ENCODE data around the gene IL27RA.

Gene IL27RA

GRCh38 chr19:14073261-14073924 lies 41.8 kb downstream of the IL27RA start:
- Histone ChIP-seq H3K27me3 (ENCODE audit: insufficient read depth, insufficient read length) (peaks cover 36% of the 10 kb centered on the region), H3K9me3 (ENCODE audit: insufficient read depth, low read length) (peaks cover 9% of the 10 kb centered on the region; the same call in 1 of the 2 replicates), H3K36me3 (ENCODE audit: insufficient read depth, insufficient read length, low read length) (no peaks in the 10 kb centered on the region), H3K4me1 (ENCODE audit: insufficient read depth, insufficient read length) (peaks cover 14% of the 10 kb centered on the region), H3K4me3 (ENCODE audit: insufficient read length, low read depth) (peak overlapping the region; percentile 61), H3K9ac (ENCODE audit: insufficient read length, low read depth) (peak overlapping the region; percentile 82)
- DNase-seq (ENCODE audit: low read depth, low spot score), result no peak
- no peak for TF ChIP-seq ZNF274 (IDR thresholded peaks at IDR 0.05; ENCODE audit: low read depth, low read length)
- no peak for TF ChIP-seq YY1 (IDR thresholded peaks at IDR 0.05; ENCODE audit: insufficient read depth, insufficient read length)
- TF ChIP-seq SUZ12 (IDR thresholded peaks at IDR 0.05; ENCODE audit: extremely low read depth, insufficient read depth, insufficient read length), result no peak

- Histone ChIP-seq H3K27me3 (ENCODE audit: insufficient read depth, insufficient read length) (peaks cover 36% of the 10 kb centered on the region), H3K9ac (ENCODE audit: insufficient read length, low read depth) (peak overlapping the region; percentile 82), H3K36me3 (ENCODE audit: insufficient read depth, insufficient read length, low read length) (no peaks in the 10 kb centered on the region), H3K4me3 (ENCODE audit: insufficient read length, low read depth) (peak overlapping the region; percentile 61), H3K9me3 (ENCODE audit: insufficient read depth, low read length) (peaks cover 9% of the 10 kb centered on the region; the same call in 1 of the 2 replicates), H3K4me1 (ENCODE audit: insufficient read depth, insufficient read length) (peaks cover 14% of the 10 kb centered on the region)
- DNase-seq (ENCODE audit: low read depth, low spot score), result no peak
- TF ChIP-seq YY1 (IDR thresholded peaks at IDR 0.05; ENCODE audit: insufficient read depth, insufficient read length) (no peak), SUZ12 (IDR thresholded peaks at IDR 0.05; ENCODE audit: extremely low read depth, insufficient read depth, insufficient read length) (no peak), ZNF274 (IDR thresholded peaks at IDR 0.05; ENCODE audit: low read depth, low read length) (no peak)
Observed at GRCh38 chr19:14073925-14074838, 42.6 kb downstream of the IL27RA start.

- Histone ChIP-seq H3K27me3 (ENCODE audit: insufficient read depth, insufficient read length) (peaks cover 16% of the 10 kb centered on the region), H3K4me3 (ENCODE audit: insufficient read length, low read depth) (no peak overlapping the region), H3K4me1 (ENCODE audit: insufficient read depth, insufficient read length) (peaks cover 12% of the 10 kb centered on the region), H3K9ac (ENCODE audit: insufficient read length, low read depth) (no peak overlapping the region), H3K36me3 (ENCODE audit: insufficient read depth, insufficient read length, low read length) (peaks cover 4% of the 10 kb centered on the region), H3K9me3 (ENCODE audit: insufficient read depth, low read length) (no peaks in the 10 kb centered on the region; the same call in 1 of the 2 replicates)
- DNase-seq (ENCODE audit: low read depth, low spot score), result no peak
- TF ChIP-seq ZNF274 (IDR thresholded peaks at IDR 0.05; ENCODE audit: low read depth, low read length) (no peak), SUZ12 (IDR thresholded peaks at IDR 0.05; ENCODE audit: extremely low read depth, insufficient read depth, insufficient read length) (no peak), YY1 (IDR thresholded peaks at IDR 0.05; ENCODE audit: insufficient read depth, insufficient read length) (no peak)
Observed at GRCh38 chr19:14078411-14078810, 46.8 kb downstream of the IL27RA start.

- TF ChIP-seq SUZ12 (IDR thresholded peaks at IDR 0.05; ENCODE audit: extremely low read depth, insufficient read depth, insufficient read length), result no peak
- no peak for TF ChIP-seq YY1 (IDR thresholded peaks at IDR 0.05; ENCODE audit: insufficient read depth, insufficient read length)
- no peak for TF ChIP-seq ZNF274 (IDR thresholded peaks at IDR 0.05; ENCODE audit: low read depth, low read length)
- Histone ChIP-seq H3K4me3 (ENCODE audit: insufficient read length, low read depth) (peak overlapping the region; percentile 86), H3K9me3 (ENCODE audit: insufficient read depth, low read length) (no peaks in the 10 kb centered on the region), H3K36me3 (ENCODE audit: insufficient read depth, insufficient read length, low read length) (peaks cover 4% of the 10 kb centered on the region), H3K4me1 (ENCODE audit: insufficient read depth, insufficient read length) (peaks cover 3% of the 10 kb centered on the region), H3K27me3 (ENCODE audit: insufficient read depth, insufficient read length) (no peaks in the 10 kb centered on the region), H3K9ac (ENCODE audit: insufficient read length, low read depth) (peak overlapping the region; percentile 87)
- peak; percentile 99 for DNase-seq (ENCODE audit: low read depth, low spot score)
Observed at GRCh38 chr19:14080887-14081796, 49.6 kb downstream of the IL27RA start.

GRCh38 chr19:14081797-14082674 lies 50.5 kb downstream of the IL27RA start:
- no peak for DNase-seq (ENCODE audit: low read depth, low spot score)
- Histone ChIP-seq H3K4me3 (ENCODE audit: insufficient read length, low read depth) (peak overlapping the region; percentile 84), H3K36me3 (ENCODE audit: insufficient read depth, insufficient read length, low read length) (peaks cover 10% of the 10 kb centered on the region), H3K4me1 (ENCODE audit: insufficient read depth, insufficient read length) (peaks cover 3% of the 10 kb centered on the region), H3K27me3 (ENCODE audit: insufficient read depth, insufficient read length) (no peaks in the 10 kb centered on the region), H3K9me3 (ENCODE audit: insufficient read depth, low read length) (no peaks in the 10 kb centered on the region), H3K9ac (ENCODE audit: insufficient read length, low read depth) (peak overlapping the region; percentile 86)
- TF ChIP-seq ZNF274 (IDR thresholded peaks at IDR 0.05; ENCODE audit: low read depth, low read length) (no peak), YY1 (IDR thresholded peaks at IDR 0.05; ENCODE audit: insufficient read depth, insufficient read length) (no peak), SUZ12 (IDR thresholded peaks at IDR 0.05; ENCODE audit: extremely low read depth, insufficient read depth, insufficient read length) (no peak)

GRCh38 chr19:14082675-14082960 lies 51.1 kb downstream of the IL27RA start:
- peaks cover 15% of the 10 kb centered on the region for H3K36me3 ChIP-seq (ENCODE audit: insufficient read depth, insufficient read length, low read length)
- DNase-seq (ENCODE audit: low read depth, low spot score), result no peak
- TF ChIP-seq SUZ12 (IDR thresholded peaks at IDR 0.05; ENCODE audit: extremely low read depth, insufficient read depth, insufficient read length) (no peak), ZNF274 (IDR thresholded peaks at IDR 0.05; ENCODE audit: low read depth, low read length) (no peak), YY1 (IDR thresholded peaks at IDR 0.05; ENCODE audit: insufficient read depth, insufficient read length) (no peak)
- no peaks in the 10 kb centered on the region for H3K9me3 ChIP-seq (ENCODE audit: insufficient read depth, low read length)
- no peak overlapping the region for H3K4me3 ChIP-seq (ENCODE audit: insufficient read length, low read depth)
- H3K4me1 ChIP-seq (ENCODE audit: insufficient read depth, insufficient read length), result peaks cover 3% of the 10 kb centered on the region
- no peaks in the 10 kb centered on the region for H3K27me3 ChIP-seq (ENCODE audit: insufficient read depth, insufficient read length)
- no peak overlapping the region for H3K9ac ChIP-seq (ENCODE audit: insufficient read length, low read depth)

Measured in NT2/D1 (cell line).